KMS-11 (cell line): Measurements from ENCODE around the gene TGFBR1.
A peak's percentile ranks its signal among the peaks of the same experiment; 100 is the strongest.

Experiments used
- H2AFZ ChIP-seq: fragments of 200-600 bp; sonication (generic); 2 replicates; pipeline ENCODE4 v1.6.1; 2016; ENCODE audit warnings: antibody characterized with exemption, mixed run types, low read depth
- H3K27ac ChIP-seq: fragments of 200-600 bp; sonication (generic); 2 replicates; pipeline ENCODE4 v1.6.1; 2016; ENCODE audit warnings: mild to moderate bottlenecking, mixed run types
- H3K27me3 ChIP-seq: fragments of 200-600 bp; sonication (generic); 2 replicates; pipeline ENCODE4 v1.6.1; 2017; ENCODE audit warnings: mild to moderate bottlenecking, low read depth, mixed run types, moderate library complexity; ENCODE audit not compliant: insufficient read depth
- H3K36me3 ChIP-seq: fragments of 200-600 bp; sonication (generic); 2 replicates; pipeline ENCODE4 v1.6.1; 2017; ENCODE audit warnings: mild to moderate bottlenecking, mixed run types; ENCODE audit not compliant: insufficient read depth
- H3K4me1 ChIP-seq: fragments of 200-600 bp; sonication (generic); 2 replicates; pipeline ENCODE4 v1.6.1; 2016; ENCODE audit warnings: mild to moderate bottlenecking, low read depth, mixed run types; ENCODE audit not compliant: poor library complexity, severe bottlenecking
- H3K4me2 ChIP-seq: fragments of 200-600 bp; sonication (generic); 2 replicates; pipeline ENCODE4 v1.7.0; 2016; ENCODE audit warnings: mild to moderate bottlenecking, mixed run types
- H3K4me3 ChIP-seq: fragments of 200-600 bp; sonication (generic); IDR thresholded peaks from 2 replicates; pipeline ENCODE4 v1.6.1; 2017; ENCODE audit warnings: low read depth, low read length, mixed read lengths; ENCODE audit not compliant: insufficient read depth
- H3K79me2 ChIP-seq: fragments of 200-600 bp; sonication (generic); 2 replicates; pipeline ENCODE4 v1.6.1; 2016; ENCODE audit warnings: low read depth, mixed run types; ENCODE audit not compliant: insufficient read depth
- H3K9ac ChIP-seq: fragments of 200-600 bp; sonication (generic); 2 replicates; pipeline ENCODE4 v1.6.1; 2016; ENCODE audit warnings: mild to moderate bottlenecking, mixed run types
- H4K20me1 ChIP-seq: fragments of 200-600 bp; sonication (generic); 2 replicates; pipeline ENCODE4 v1.6.1; 2016; ENCODE audit warnings: mild to moderate bottlenecking, mixed run types; ENCODE audit not compliant: insufficient read depth
- TF ChIP-seq, protein P1 (sequence below): fragments of 200-600 bp; sonication (generic); conservative IDR thresholded peaks from 2 replicates; pipeline ENCODE4 v1.6.1; 2017; ENCODE audit warnings: low read depth, mild to moderate bottlenecking, antibody characterized with exemption, low read length, moderate library complexity, mixed read lengths

The TGFBR1 gene

GRCh38 chr9:99180199-99180598 is 75.3 kb downstream of the TGFBR1 start:
- Histone ChIP-seq H3K4me2 (peak overlapping the region; percentile 40; the same call in 1 of the 2 replicates), H3K9ac (no peak overlapping the region), H3K27ac (no peak overlapping the region), H4K20me1 (no peaks in the 10 kb centered on the region), H2AFZ (no peak overlapping the region), H3K36me3 (no peaks in the 10 kb centered on the region), H3K79me2 (no peaks in the 10 kb centered on the region), H3K4me3 (no peak overlapping the region), H3K4me1 (peaks cover 49% of the 10 kb centered on the region), H3K27me3 (no peaks in the 10 kb centered on the region)
- TF ChIP-seq, protein P1, sequence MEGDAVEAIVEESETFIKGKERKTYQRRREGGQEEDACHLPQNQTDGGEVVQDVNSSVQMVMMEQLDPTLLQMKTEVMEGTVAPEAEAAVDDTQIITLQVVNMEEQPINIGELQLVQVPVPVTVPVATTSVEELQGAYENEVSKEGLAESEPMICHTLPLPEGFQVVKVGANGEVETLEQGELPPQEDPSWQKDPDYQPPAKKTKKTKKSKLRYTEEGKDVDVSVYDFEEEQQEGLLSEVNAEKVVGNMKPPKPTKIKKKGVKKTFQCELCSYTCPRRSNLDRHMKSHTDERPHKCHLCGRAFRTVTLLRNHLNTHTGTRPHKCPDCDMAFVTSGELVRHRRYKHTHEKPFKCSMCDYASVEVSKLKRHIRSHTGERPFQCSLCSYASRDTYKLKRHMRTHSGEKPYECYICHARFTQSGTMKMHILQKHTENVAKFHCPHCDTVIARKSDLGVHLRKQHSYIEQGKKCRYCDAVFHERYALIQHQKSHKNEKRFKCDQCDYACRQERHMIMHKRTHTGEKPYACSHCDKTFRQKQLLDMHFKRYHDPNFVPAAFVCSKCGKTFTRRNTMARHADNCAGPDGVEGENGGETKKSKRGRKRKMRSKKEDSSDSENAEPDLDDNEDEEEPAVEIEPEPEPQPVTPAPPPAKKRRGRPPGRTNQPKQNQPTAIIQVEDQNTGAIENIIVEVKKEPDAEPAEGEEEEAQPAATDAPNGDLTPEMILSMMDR, result no peak

GRCh38 chr9:99180662-99181061 is 75.7 kb downstream of the TGFBR1 start:
- TF ChIP-seq, protein P1, result no peak
- Histone ChIP-seq H2AFZ (peak overlapping the region; percentile 68; the same call in 1 of the 2 replicates), H3K4me3 (no peak overlapping the region), H4K20me1 (no peaks in the 10 kb centered on the region), H3K4me2 (peak overlapping the region; percentile 58), H3K36me3 (no peaks in the 10 kb centered on the region), H3K9ac (no peak overlapping the region), H3K79me2 (no peaks in the 10 kb centered on the region), H3K27me3 (no peaks in the 10 kb centered on the region), H3K27ac (no peak overlapping the region), H3K4me1 (peaks cover 49% of the 10 kb centered on the region)

GRCh38 chr9:99181206-99181605 is 76.3 kb downstream of the TGFBR1 start:
- peaks cover 47% of the 10 kb centered on the region for H3K4me1 ChIP-seq
- peak overlapping the region; percentile 58 for H3K4me2 ChIP-seq
- no peaks in the 10 kb centered on the region for H4K20me1 ChIP-seq
- no peaks in the 10 kb centered on the region for H3K27me3 ChIP-seq
- peak overlapping the region; percentile 68 for H2AFZ ChIP-seq
- peak overlapping the region; percentile 39 for H3K27ac ChIP-seq
- H3K9ac ChIP-seq, result peak overlapping the region; percentile 14; the same call in 1 of the 2 replicates
- no peaks in the 10 kb centered on the region for H3K36me3 ChIP-seq
- TF ChIP-seq, protein P1, result no peak
- H3K4me3 ChIP-seq, result no peak overlapping the region
- H3K79me2 ChIP-seq, result no peaks in the 10 kb centered on the region

DNA sequence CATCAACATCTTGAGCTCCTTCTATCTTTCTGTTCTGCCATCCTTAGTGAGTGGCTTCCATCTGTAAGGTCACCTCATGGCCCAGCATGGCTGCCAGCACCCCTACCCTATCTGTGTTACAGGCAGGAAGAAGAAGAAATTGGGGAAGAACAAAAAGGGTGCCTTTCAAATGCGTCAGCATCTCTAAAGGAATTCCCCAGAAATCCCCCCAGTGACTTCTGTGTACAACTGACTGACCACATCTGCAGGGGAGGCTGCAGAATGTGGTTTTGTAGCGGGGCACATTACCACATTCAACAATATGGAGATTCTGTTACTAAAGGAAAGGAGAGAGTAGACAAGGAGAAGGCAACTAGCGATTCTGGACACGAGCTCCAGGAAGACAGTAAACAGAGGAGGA is 76.7 kb downstream of the TGFBR1 start:
- H4K20me1 ChIP-seq, result no peaks in the 10 kb centered on the region
- H3K36me3 ChIP-seq, result no peaks in the 10 kb centered on the region
- no peak overlapping the region for H3K4me3 ChIP-seq
- peaks cover 43% of the 10 kb centered on the region for H3K4me1 ChIP-seq
- TF ChIP-seq, protein P1, result no peak
- peak overlapping the region; percentile 14; the same call in 1 of the 2 replicates for H3K9ac ChIP-seq
- peak overlapping the region; percentile 39 for H3K27ac ChIP-seq
- no peaks in the 10 kb centered on the region for H3K79me2 ChIP-seq
- peak overlapping the region; percentile 58 for H3K4me2 ChIP-seq
- H2AFZ ChIP-seq, result peak overlapping the region; percentile 68
- no peaks in the 10 kb centered on the region for H3K27me3 ChIP-seq
